NCI-H446 treated with DMSO at 0.1 percent for 48 hours (cell line): ENCODE measurements around the gene ARHGAP9.
"Not testable (repeated sequence)": the region's sequence is repeated elsewhere in the genome, so short reads cannot be mapped to it uniquely, and the experiment has no call there.

Experiments used
- DNase-seq: peaks from one replicate; lab custom pipeline; 2025; lab: John Stamatoyannopoulos, UW

Gene ARHGAP9

GRCh38 chr12:57434517-57435223 is 45.0 kb downstream of the ARHGAP9 start, which contains the start of gene INHBC:
TSS of gene INHBC (plus strand) at chr12:57434784. CDS start at chr12:57434887, 103 bp downstream.
- no peak for DNase-seq

- DNase-seq = no peak
Observed at GRCh38 chr12:57433370-57433769, 46.3 kb downstream of the ARHGAP9 start.

- DNase-seq = no peak
Observed at GRCh38 chr12:57431654-57432188, 47.9 kb downstream of the ARHGAP9 start.

GRCh38 chr12:57430931-57431566 is 48.6 kb downstream of the ARHGAP9 start, which contains the start of gene R3HDM2:
TSS of gene R3HDM2 (minus strand) at chr12:57431043. CDS start at chr12:57310428, 120,615 bp downstream.
- peak; percentile 90 for DNase-seq

- no peak for DNase-seq
Observed at GRCh38 chr12:57430112-57430930, 49.3 kb downstream of the ARHGAP9 start.

- DNase-seq = no peak
Observed at GRCh38 chr12:57429473-57430111, 50.1 kb downstream of the ARHGAP9 start.

- no peak for DNase-seq
Observed at GRCh38 chr12:57428965-57429364, 50.7 kb downstream of the ARHGAP9 start.

- DNase-seq = not testable (repeated sequence)
Observed at GRCh38 chr12:57426948-57427347, 52.7 kb downstream of the ARHGAP9 start.
